HG02763 (cell line): ENCODE data around the gene STAC.
"Not testable (repeated sequence)": the region's sequence is repeated elsewhere in the genome, so short reads cannot be mapped to it uniquely, and the experiment has no call there.

Source experiments
- ATAC-seq: cut with Tn5 transposase; IDR thresholded peaks from one replicate; pipeline ENCODE4 v1.9.1; 2021; ENCODE audit warnings: mild to moderate bottlenecking, moderate library complexity; ENCODE audit not compliant: unreplicated experiment

The STAC gene

DNA sequence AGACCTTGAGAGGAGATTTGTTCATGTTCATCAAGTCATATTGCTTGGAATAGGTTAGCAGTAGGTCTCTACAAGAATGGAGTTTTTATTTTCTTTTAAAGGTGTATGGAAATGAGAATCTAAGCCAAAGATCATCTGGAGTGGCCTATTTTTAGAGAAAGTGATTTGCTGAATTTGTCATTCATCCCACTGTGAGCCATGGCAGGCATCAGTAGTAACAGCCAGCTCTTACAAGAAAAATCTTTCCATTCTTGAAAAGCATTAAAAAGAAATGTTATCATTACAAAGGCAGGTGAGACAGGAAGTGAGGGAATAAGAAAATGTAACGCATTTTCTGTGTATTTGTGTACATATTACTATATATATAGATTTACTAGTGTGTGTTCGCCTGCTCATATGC, 29.6 kb downstream of the STAC start:
- ATAC-seq = no peak

DNA sequence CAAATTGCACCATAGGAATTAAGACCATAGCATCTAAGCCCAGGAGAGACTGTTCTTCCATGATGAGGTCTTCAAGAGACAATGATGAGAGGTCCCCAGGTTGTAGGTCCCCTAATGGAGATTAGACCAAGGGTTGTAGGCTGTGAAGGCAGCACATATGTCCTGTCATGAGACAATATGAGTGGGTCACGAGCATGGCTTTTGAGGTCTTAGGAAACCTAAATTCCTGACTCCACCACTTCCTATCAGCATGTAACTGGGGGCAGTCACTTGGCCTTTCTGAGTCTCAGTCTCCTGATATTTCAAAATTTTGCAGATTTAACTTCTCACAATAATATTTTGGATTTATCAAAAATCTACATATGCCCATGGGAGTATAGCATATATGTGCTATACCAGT, 31.3 kb downstream of the STAC start:
- no peak for ATAC-seq

DNA sequence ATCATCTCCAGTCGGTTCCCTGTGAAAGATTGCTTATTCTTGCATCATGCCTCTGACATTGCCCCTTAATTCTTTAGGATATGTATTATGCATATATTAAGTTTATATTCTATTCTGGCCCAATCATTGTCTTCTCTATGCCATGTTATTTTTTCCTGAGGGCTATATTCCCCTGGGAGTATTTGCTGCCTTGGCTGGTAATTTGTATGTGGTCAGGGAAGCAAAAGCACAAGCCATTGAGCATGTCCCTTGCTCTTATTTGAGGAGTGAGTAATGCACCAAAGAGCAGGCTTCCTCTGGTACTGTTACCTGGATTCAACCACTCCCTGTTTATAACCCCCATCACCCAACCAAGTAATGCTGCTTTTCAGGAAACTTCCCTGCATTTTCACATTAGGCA, 36.3 kb downstream of the STAC start:
- ATAC-seq = no peak

DNA sequence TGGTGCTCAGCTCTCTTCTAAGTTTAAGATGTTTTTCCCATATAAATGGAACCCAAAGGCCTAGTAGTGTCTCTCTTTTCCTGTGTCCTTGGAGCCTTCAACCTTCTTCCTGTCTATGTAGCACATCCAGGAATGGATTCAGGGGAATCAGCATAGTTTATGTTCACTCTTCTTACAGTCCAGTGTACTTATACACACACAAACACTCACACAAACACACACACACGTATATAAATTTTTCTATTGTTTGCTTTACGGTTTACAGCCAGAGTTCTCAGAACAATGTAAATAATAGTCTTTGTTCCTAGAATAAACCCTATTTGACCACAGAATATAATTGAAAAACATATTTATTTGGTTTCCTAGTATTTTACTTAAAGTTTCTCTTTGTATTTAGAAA, 36.9 kb downstream of the STAC start:
- ATAC-seq = no peak

DNA sequence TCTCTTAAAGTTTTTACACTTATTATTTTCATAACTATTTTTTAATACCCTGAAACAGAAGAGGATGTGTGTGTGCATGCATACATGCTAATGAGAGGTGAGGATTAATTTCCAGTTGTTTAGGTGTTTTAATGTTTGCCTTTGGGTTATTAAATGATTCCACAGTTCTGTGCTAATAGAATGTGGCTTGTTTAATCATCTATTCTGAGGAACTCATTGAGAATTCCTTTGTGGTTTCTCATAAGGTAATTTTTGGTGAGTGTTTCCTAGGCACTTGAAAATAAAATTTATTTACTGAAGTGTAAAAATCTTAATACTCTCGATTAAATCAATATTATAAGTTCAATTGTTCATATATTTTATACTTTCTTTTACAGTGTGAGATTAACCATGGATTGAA, 38.0 kb downstream of the STAC start:
- ATAC-seq = no peak

DNA sequence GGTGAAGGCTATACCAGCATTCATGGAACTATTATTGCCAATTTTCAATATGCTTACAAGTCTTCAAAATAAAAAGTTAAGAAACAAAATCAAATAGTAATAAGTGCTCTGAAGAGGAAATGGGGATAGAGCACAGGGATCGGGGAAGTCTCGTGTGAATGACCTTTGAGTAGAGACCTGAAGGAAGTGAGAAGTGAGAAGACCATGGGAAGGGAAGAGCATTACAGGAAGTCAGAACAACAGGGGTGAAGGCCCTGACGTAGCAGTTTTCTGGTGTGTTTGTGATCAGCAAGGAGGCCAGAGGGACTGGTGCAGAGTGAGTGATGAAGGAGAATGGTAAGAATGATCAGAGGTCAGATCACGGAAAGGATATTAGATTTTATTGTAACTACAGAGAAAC, 48.1 kb downstream of the STAC start:
- no peak for ATAC-seq

DNA sequence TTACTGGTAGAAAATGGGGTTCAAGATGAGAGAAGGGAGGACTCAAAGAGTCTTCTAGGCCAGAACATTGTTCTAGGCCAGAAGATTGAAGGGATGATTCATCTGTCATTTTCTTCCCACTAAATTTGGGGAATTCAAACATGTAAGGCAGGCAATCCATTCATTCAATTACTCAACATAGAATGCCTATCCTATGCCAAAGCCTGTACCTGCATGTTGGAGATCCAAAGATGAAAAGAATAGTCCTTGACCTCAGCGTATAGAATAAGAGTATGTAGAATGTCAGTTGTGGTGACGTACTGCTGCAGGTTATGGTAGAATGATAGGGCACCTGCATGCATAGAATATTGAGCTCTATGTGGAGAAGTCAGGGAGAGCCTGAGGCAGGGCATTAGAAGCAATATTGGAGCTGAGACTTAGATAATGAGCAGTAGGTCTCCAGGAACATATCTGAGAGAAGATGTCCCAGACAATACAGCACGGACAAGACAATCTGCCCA, 49.7 kb downstream of the STAC start:
- no peak for ATAC-seq

DNA sequence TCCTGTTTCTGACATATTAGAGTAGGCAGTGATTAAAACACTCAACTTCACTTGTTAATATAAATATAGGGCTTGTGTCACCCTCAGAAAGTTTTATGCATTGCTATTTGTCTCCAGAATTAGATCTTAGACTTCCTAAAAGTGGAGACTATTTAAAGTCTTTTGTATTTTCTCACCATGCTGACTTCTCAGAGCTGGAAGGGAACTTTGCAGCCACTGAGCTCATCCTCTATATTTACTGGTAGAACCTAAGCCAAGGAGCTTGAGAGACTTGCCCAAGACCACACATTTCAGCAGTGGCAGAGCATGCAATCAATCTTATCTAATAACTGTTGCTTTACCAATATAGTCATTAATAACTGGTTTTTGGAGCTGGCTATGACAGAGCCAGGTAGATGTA, 53.2 kb downstream of the STAC start:
- ATAC-seq = no peak

DNA sequence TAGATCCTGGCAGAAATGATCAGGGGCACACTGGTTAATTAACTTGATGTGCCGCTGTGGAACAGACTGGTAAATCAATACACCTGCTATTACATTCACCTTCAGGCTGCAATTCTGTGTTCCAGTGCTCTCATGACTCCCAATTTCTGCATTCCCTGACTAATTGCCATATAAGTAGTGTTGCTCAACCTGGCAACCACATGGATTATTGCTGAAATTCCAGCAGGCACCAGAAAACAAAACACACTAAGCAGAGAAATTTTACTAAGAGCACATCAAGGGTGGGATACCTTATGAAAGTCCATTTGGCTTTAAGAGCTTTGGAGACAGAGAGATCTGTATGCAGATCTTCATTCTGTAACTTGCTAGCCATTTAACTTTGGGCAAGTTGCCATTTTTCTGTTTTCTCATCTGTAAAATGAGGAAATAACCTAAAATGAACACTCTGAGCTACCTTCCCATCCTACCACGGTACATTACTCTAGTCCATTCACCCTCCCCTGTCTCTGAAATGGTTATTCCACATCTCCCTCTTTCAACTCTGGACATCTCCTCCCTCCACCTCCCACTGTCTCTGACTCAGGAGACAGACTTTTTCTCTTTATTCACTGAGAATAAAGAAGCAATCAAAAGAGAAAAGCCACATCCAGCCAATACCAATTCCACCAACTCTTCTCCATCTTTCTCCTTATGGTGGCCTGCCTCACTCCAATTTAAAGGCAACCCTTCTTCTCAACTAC, 54.6 kb downstream of the STAC start:
- no peak for ATAC-seq

DNA sequence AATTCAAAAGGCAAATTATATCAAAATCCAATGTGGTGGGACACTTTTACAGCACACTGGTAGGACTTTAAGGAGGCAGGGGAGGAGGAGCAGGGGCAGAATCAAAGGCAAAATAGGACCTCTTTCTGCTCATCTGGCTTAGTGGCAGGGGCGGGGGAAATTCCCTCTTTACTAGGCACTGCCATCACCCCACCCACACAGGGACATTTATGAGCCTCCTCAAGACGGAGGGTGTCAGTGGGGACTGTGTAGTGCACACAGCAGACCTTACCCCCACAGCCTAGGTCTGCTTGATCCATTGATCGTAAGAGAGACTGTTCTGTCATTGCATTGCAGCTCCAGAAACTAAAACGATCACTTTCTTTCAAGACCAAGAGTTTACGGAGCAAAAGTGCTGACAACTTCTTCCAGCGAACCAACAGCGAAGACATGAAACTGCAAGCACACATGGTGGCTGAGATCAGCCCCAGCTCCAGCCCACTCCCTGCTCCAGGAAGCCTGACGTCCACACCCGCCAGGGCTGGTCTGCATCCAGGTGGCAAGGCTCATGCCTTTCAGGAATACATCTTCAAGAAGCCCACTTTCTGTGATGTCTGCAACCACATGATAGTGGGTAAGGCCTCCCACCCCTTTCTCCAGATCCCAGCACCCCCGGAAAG, 62.9 kb downstream of the STAC start:
- ATAC-seq = no peak

DNA sequence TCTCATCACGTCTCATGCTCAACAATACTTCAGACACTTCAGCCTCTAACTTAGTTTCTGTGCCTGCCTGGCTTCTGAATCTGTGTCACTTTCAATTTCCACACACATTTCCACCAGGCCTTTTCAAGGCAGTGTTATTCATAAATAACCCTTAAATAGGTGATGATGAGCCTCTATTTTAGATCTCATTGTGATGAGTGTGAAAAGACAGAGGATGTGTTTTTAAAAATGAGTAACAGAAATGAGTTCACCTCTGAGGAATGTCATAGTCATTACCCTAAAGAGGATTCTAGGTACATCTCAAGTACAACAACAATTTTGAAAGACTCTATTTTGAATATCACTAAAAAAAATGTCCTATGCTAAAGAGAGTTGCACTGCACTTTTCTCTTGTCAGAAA, 64.6 kb downstream of the STAC start:
- ATAC-seq = no peak

DNA sequence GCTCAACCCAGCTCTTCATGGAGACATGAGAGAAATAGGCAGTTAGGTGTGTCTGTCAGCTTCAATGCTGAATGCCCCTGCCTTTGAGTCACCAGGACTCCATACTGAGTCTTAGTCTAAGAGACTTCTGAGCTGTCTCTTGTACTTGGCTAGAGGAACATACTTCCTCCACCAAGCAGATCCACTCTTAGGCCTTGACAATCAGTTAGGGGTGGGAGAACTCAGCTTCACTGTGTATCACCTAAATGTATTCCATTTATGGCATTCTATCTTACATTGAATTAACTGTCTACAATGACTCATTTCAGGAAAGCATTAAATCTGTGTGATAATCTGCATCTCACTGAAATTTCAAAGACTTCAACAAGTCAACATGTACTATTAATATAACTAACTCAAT, 66.0 kb downstream of the STAC start:
- no peak for ATAC-seq

DNA sequence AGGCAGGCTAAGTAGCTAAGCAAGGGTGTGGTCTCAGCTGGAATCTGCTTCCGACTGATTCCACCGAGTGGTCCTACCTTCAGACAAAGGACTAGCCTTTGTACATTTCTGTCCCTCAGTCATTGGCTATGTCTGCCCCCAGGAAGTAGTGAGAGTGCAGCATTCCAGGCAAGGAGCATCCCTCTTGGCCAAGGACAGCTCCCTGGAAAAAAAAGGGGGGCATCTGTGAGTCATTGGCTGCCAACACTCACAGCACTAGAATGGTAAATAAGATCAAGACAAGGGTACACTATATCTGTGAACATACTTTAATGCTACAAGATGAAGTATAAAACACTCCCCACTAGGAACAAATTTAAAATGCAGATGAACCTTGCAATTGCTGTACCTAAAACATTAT, 66.8 kb downstream of the STAC start:
- no peak for ATAC-seq

DNA sequence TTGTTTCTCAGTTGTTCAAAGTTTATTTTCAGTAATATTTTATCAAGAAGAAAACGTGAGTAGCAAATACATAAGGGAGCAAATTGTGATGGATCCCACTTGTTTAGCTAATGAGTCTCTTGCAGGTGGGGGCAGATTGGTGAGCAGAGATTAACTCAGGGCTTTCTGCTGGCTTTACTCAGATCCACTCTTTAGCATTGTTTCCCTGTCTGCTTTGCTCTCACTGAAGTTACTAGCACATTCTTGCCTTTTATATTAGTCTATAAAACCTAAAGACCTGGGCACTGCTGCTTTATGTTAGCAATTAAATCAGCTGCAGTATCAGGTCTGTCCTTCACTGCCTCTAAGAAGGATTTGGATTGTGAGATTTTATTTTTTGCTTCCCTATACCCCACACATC, 71.5 kb downstream of the STAC start:
- no peak for ATAC-seq

DNA sequence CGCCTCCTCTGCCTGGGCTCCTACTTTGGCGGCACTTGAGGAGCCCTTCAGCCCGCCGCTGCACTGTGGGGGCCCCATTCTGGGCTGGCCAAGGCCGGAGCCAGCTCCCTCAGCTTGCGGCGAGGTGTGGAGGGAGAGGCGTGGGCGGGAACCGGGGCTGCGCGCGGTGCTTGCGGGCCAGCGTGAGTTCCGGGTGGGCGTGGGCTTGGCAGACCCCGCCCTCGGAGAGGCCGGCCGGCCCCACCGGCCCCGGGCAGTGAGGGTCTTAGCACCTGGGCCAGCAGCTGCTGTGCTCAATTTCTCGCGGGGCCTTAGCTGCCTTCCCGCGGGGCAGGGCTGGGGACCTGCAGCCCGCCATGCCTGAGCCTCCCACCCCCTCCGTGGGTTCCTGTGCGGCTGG, 72.9 kb downstream of the STAC start:
- ATAC-seq = not testable (repeated sequence)

DNA sequence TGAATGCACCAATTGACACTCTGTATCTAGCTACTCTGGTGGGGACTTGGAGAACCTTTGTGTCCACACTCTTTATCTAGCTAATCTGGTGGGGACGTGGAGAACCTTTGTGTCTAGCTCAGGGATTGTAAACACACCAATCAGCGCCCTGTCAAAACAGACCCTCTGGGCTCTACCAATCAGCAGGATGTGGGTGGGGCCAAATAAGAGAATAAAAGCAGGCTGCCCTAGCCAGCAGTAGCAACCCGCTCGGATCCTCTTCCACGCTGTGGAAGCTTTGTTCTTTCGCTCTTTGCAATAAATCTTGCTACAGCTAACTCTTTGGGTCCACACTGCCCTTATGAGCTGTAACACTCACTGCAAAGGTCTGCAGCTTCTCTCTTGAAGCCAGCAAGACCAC, 73.6 kb downstream of the STAC start:
- not testable (repeated sequence) for ATAC-seq

DNA sequence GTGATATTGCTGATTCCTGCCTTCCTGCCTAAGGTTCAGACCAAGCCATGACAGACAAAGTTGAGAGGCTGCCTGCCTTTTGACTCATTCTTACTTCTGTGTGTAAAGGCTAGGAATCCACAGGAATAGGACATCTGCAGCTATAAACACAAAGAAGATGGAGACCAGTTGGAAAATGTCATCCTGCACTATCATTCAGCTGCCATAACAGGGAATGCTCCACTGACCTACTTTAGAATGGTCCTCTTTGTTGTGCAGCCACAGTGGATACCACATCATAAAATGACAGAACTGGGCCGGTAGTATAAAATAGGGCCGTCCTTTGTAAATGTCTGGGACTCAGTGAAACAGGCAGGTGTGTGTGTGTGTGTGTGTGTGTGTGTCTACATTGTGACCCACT, 75.1 kb downstream of the STAC start:
- ATAC-seq = no peak

DNA sequence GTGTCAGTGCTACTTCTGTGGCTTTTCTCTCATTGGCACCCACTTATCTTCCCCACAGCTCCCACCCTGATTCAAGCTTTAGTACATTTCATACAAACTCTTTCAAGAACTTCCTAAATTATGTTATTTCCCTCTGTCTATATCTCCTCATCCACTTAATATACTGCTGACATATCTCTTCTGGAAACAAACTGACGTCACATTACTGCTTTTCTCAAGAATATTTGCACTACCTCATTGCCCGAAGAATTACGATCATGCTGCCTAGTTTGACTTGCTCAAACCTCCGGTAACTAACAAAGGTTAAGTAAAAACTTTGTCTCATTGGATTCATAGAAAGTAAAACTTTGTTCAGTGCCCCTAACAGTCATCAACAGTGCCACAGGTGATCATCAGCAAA, 76.5 kb downstream of the STAC start:
- ATAC-seq = no peak

DNA sequence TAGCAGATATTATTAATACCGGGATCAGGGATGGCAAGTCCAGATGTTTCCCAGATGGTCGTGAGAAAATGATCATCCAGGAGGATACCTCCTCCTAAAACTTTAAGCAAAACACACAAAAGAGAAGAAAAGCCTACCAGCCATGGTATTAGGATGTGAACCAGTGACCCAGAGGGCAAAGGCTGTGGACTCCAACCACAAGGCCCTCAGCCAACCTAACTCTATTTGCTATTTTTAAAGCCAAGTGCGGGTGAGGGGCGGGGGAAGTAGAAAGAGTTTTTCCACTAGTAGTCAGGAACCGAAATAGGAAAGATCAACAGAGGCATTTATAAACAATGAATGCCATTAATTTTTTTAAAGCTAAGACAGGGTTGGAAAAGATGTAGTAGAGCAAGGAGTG, 77.4 kb downstream of the STAC start:
- ATAC-seq = no peak

DNA sequence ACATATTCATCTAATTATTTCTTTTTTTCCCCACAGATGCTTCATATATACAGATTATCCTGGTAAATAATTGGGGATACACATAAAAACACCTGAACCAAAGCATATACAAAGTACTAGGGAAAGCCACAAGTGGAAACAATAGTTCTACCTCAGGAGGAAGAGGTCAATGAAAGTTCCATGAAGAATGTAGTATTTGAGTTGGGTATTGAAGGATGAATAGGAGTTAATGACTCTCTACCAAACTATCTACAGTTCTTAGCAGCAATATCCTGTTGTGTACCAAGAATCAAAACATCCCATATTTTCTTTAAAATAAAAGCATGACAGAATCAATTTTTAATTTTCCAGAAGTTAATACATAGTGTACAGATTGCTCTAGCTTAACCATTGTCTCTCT, 78.9 kb downstream of the STAC start:
- no peak for ATAC-seq

DNA sequence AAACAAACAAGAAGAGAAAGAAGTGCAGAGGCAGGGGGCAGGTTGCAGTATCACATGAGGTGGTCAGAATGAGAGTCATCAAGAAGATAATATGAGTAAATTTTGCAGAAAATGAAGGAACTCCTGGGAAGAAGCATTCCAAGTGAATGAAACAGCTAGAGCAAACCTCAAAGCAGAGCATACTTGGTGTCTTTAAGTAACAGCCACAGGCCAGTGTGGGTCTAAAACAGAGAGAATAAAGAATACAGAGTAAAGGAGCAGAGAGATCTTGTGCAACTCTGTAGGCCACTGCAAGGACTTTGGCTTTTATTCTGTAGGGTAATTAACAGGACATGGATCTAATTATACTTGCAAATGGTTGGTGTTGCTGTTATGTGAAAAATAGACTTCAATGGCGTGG, 81.3 kb downstream of the STAC start:
- ATAC-seq = no peak

DNA sequence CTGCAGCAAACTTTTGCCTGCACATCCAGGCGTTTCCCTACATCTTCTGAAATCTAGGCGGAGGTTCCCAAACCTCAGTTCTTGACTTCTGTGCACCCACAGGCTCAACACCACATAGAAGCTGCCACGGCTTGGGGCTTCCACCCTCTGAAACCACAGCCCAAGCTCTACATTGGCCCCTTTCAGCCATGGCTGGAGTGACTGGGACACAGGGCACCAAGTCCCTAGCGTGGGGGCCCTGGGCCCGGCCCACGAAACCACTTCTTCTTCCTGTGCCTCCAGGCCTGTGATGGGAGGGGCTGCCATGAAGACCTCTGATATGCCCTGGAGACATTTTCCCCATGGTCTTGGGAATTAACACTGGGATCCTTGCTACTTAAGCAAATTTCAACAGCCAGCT, 91.7 kb downstream of the STAC start:
- ATAC-seq = not testable (repeated sequence)

DNA sequence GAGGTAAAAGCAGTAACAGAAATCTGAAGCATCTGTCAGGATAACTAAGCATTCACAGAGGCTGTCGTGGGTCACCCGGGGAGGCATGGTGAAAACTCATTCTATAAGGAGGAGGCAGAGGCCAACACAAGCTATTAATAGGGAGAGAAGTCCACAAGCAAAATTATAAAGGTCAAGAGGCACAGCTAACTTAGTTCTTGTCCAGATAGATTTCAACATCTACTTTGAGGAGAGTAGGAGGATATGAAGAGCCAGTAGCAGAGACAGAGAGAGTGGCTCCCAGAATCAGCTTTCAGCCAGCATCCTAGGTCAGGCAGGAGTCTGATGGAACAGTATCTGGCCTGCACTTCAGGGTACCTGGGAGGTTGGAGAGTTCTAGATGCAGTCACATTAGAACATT, 95.3 kb downstream of the STAC start:
- no peak for ATAC-seq
